Upper lobe of right lung (tissue), 1 donor: ENCODE data around the gene TGFBR3. TPM values are rescaled to one million over a fixed set of nuclear protein-coding genes. Genes with fewer than 3 reads are reported as not detected.
"Not testable (repeated sequence)": the region's sequence is repeated elsewhere in the genome, so short reads cannot be mapped to it uniquely, and the experiment has no call there.

Experiments
- ATAC-seq: fragments of 200-7000 bp; cut with Tn5 transposase; one replicate; pipeline ENCODE4 v1.9.1; 2020; ENCODE audit warnings: mild to moderate bottlenecking, moderate library complexity
- DNase-seq: peaks from one replicate; pipeline ENCODE4 v3.0.0-alpha.2; 2020
- H3K27ac ChIP-seq: fragments of 200-600 bp; one replicate; pipeline ENCODE4 v1.8.0; 2022
- H3K27me3 ChIP-seq: fragments of 200-600 bp; one replicate; pipeline ENCODE4 v1.8.0; 2022; ENCODE audit warnings: mild to moderate bottlenecking
- H3K36me3 ChIP-seq: fragments of 200-600 bp; one replicate; pipeline ENCODE4 v1.8.0; 2022
- H3K4me1 ChIP-seq: fragments of 200-600 bp; one replicate; pipeline ENCODE4 v1.8.0; 2022
- H3K4me3 ChIP-seq: fragments of 200-600 bp; one replicate; pipeline ENCODE4 v1.8.0; 2022; ENCODE audit warnings: mild to moderate bottlenecking
- H3K9me3 ChIP-seq: fragments of 200-600 bp; one replicate; pipeline ENCODE4 v1.8.0; 2022
- intact Hi-C: fragments of 100-400 bp; cut with DNase I; formaldehyde crosslinking; loops from one replicate; pipeline ENCODE4 v1.11.0; 2022
- total RNA-seq: library from RNA; stranded (reverse); fragmentation: NEBNext Ultra II Directional; extraction: Animal tissue kit (Norgen Biotek cat#: 25700); gene quantifications from one replicate; pipeline ENCODE4 v1.2.1, GENCODE V29; 2021
- TF ChIP-seq, protein P1 (sequence below): fragments of 200-600 bp; IDR thresholded peaks from one replicate; pipeline ENCODE4 v1.8.0; 2022; ENCODE audit warnings: antibody characterized with exemption
- donor health status: DM: no; HTN: yes; CAD: no; lungs with severe emphysema.

Gene TGFBR3
- total RNA-seq, 1 donor from 2014 or later = 55.9 TPM

DNA sequence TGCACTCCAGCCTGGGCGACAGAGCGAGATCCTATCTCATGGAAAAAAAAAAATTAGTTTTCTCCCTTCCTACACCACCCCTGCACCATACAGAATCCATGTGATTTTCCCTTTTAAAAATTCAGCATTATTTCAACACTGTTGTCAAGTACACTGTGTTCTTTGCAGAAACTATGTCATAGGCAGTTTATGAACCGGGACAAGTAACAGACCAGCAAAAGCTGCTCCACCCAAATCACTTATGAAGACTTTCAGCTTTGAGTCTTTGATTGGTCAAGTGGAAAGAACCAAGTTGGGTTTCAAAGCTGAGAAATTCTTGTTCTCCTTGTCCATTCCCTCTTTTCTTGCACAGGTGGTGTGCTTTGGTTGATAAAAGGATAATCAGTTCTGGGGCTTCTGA, 212.3 kb downstream of the TGFBR3 start:
- H3K36me3 ChIP-seq = no peaks in the 10 kb centered on the region
- H3K4me1 ChIP-seq = no peaks in the 10 kb centered on the region
- no peak overlapping the region for H3K27ac ChIP-seq
- H3K9me3 ChIP-seq = no peaks in the 10 kb centered on the region
- H3K27me3 ChIP-seq = no peaks in the 10 kb centered on the region
- intact Hi-C loops = no loop called here
- no peak for DNase-seq
- TF ChIP-seq, protein P1, sequence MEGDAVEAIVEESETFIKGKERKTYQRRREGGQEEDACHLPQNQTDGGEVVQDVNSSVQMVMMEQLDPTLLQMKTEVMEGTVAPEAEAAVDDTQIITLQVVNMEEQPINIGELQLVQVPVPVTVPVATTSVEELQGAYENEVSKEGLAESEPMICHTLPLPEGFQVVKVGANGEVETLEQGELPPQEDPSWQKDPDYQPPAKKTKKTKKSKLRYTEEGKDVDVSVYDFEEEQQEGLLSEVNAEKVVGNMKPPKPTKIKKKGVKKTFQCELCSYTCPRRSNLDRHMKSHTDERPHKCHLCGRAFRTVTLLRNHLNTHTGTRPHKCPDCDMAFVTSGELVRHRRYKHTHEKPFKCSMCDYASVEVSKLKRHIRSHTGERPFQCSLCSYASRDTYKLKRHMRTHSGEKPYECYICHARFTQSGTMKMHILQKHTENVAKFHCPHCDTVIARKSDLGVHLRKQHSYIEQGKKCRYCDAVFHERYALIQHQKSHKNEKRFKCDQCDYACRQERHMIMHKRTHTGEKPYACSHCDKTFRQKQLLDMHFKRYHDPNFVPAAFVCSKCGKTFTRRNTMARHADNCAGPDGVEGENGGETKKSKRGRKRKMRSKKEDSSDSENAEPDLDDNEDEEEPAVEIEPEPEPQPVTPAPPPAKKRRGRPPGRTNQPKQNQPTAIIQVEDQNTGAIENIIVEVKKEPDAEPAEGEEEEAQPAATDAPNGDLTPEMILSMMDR = no peak
- no peak for ATAC-seq
- no peak overlapping the region for H3K4me3 ChIP-seq

DNA sequence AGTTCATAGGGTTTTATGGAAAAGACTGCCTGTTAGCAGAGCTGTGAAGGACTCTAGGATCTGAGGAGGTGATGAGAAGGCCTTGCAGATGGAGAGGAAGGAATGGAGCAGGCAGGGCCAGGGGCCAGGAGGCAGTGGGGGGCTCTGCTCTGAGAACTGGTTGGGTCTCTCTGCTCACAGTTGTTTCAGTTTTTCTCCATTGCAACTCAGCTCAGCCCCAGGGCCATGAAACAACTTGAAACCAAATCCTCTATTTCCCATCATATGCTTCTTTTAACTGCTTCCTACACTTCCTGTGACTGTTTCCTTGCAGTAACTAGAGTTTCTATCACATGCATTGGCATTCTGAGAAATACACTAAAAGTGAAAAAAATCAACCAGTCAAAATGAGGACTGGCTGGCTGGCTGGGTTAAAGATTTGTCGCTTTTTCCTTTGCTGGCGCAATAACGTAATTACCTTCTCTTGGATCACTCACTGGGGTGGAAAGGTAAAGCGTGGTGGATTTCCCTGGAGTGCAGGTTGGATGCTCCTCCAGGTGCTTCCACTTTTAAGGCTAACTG, 213.3 kb downstream of the TGFBR3 start:
- ATAC-seq = no peak

GRCh38 chr1:91670781-91671180, 215.2 kb downstream of the TGFBR3 start:
- H3K27me3 ChIP-seq = no peaks in the 10 kb centered on the region
- H3K36me3 ChIP-seq = no peaks in the 10 kb centered on the region
- ATAC-seq (no peak), DNase-seq (no peak)
- no peaks in the 10 kb centered on the region for H3K9me3 ChIP-seq
- H3K4me1 ChIP-seq = no peaks in the 10 kb centered on the region
- no peak overlapping the region for H3K4me3 ChIP-seq
- intact Hi-C loops = no loop called here
- no peak overlapping the region for H3K27ac ChIP-seq
- TF ChIP-seq, protein P1 = no peak

More for the DNA sequence above, 213.3 kb downstream of the TGFBR3 start:
- H3K36me3 ChIP-seq = no peaks in the 10 kb centered on the region
- H3K4me1 ChIP-seq = no peaks in the 10 kb centered on the region
- intact Hi-C loops = no loop called here
- no peak overlapping the region for H3K27ac ChIP-seq
- TF ChIP-seq, protein P1 = no peak
- no peak for DNase-seq
- H3K4me3 ChIP-seq = no peak overlapping the region
- no peaks in the 10 kb centered on the region for H3K9me3 ChIP-seq
- H3K27me3 ChIP-seq = no peaks in the 10 kb centered on the region

GRCh38 chr1:91669584-91670350, 216.2 kb downstream of the TGFBR3 start:
- Histone ChIP-seq H3K4me1 (no peaks in the 10 kb centered on the region), H3K9me3 (no peaks in the 10 kb centered on the region), H3K4me3 (no peak overlapping the region), H3K27me3 (no peaks in the 10 kb centered on the region), H3K36me3 (no peaks in the 10 kb centered on the region), H3K27ac (no peak overlapping the region)
- TF ChIP-seq, protein P1 = no peak
- DNase-seq = no peak
- intact Hi-C loops = no loop called here
- no peak for ATAC-seq

DNA sequence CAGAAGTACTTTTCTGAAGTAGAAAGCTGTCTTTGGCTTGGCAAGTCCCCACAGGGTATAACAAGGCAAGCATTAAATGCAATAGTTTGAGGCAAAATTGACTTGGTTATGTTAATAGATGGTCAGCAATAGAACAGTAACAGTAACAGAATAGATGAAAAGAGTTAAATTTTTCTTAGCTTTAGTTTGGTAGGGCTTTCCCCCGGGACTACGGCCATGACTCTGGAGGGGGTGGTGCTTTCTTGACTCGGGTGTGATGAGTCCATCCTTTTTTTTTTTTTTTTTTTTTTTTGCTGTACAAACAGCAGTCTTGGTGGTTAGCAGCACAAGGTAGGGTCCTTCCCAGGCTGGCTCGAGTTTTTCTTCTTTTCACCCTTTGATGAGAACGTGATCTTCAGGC, 219.3 kb downstream of the TGFBR3 start:
- intact Hi-C loops, H3K36me3 ChIP-seq, ATAC-seq, H3K27ac ChIP-seq, DNase-seq, H3K4me1 ChIP-seq, H3K9me3 ChIP-seq, H3K27me3 ChIP-seq, H3K4me3 ChIP-seq: not testable (repeated sequence)

DNA sequence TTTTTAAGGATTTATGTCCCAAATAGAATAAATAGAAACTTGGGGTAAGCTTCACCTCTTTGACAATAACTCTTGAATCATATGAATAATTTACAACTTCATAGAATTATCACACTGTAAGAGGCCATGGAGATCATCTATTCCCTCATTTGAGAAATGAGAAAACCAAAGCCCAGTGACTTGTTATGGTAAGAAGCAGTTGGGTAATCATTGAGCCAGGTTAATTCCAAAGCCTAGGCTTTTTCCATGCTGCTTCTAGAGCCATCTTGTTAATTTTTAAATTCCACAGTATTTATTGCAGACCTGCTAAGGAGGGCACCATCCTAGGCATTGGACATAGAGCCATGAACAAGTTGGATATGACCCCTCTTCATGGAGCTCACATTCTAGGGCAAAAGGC, 224.8 kb downstream of the TGFBR3 start:
- H3K27ac ChIP-seq = no peak overlapping the region
- H3K4me3 ChIP-seq = no peak overlapping the region
- intact Hi-C loops = no loop called here
- peaks cover 5% of the 10 kb centered on the region for H3K9me3 ChIP-seq
- no peak for DNase-seq
- no peak for ATAC-seq
- no peaks in the 10 kb centered on the region for H3K4me1 ChIP-seq
- H3K36me3 ChIP-seq = no peaks in the 10 kb centered on the region
- H3K27me3 ChIP-seq = no peaks in the 10 kb centered on the region
- TF ChIP-seq, protein P1 = no peak
